ENCODE results near the gene PES1.
A peak's percentile ranks its signal among the peaks of the same experiment; 100 is the strongest.
"Not testable (repeated sequence)": the region's sequence is repeated elsewhere in the genome, so short reads cannot be mapped to it uniquely, and the experiment has no call there.

PES1 gene

GRCh38 chr22:30601464-30601863 is 9.8 kb upstream of the PES1 start:
- H3K4me3 ChIP-seq (ENCODE audit: low read depth, low read length): no peak overlapping the region
- TF ChIP-seq, protein P1, sequence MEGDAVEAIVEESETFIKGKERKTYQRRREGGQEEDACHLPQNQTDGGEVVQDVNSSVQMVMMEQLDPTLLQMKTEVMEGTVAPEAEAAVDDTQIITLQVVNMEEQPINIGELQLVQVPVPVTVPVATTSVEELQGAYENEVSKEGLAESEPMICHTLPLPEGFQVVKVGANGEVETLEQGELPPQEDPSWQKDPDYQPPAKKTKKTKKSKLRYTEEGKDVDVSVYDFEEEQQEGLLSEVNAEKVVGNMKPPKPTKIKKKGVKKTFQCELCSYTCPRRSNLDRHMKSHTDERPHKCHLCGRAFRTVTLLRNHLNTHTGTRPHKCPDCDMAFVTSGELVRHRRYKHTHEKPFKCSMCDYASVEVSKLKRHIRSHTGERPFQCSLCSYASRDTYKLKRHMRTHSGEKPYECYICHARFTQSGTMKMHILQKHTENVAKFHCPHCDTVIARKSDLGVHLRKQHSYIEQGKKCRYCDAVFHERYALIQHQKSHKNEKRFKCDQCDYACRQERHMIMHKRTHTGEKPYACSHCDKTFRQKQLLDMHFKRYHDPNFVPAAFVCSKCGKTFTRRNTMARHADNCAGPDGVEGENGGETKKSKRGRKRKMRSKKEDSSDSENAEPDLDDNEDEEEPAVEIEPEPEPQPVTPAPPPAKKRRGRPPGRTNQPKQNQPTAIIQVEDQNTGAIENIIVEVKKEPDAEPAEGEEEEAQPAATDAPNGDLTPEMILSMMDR (IDR thresholded peaks at IDR 0.05; ENCODE audit: borderline replicate concordance, insufficient read depth, low read depth, low read length): no peak

DNA sequence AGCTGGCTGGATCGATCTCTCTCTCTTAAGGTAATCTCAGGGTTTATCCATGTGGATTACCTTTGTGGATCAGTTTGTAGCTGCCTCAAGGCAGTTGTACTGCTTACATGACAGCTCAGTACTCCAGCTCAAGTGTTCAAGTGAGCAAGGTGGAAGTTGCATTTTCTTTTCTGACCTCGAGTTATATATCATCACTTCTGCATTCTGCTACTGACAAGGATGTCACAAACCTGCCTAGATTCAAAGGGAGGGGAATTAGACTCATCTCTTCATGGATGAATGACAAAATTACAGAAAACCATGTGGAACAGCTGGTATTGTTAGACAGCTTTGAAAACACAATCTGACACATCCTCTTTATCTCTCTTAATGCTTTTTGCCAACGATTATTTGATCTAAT is 9.2 kb upstream of the PES1 start:
- H3K4me3 ChIP-seq (ENCODE audit: low read depth, low read length): no peak overlapping the region
- TF ChIP-seq, protein P1 (IDR thresholded peaks at IDR 0.05; ENCODE audit: borderline replicate concordance, insufficient read depth, low read depth, low read length): no peak

DNA sequence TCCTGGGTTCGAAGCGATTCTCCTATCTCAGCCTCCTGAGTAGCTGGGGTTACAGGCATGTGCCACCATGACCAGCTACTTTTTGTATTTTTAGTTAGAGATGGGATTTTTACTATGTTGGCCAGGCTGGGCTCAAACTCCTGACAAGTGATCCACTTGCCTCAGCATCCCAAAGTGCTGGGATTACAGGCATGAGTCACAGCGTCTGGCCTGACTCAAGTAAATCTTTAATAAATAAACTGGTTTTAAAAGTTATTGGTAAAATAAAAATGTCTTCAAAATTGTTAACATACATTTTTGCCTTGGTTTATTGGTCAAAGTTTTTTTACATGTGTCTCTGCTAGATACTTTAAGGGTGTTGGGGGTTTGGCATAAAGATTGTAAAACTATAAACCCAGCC is 7.3 kb upstream of the PES1 start:
- H3K4me3 ChIP-seq (ENCODE audit: low read depth, low read length): no peak overlapping the region
- TF ChIP-seq, protein P1 (IDR thresholded peaks at IDR 0.05; ENCODE audit: borderline replicate concordance, insufficient read depth, low read depth, low read length): no peak

DNA sequence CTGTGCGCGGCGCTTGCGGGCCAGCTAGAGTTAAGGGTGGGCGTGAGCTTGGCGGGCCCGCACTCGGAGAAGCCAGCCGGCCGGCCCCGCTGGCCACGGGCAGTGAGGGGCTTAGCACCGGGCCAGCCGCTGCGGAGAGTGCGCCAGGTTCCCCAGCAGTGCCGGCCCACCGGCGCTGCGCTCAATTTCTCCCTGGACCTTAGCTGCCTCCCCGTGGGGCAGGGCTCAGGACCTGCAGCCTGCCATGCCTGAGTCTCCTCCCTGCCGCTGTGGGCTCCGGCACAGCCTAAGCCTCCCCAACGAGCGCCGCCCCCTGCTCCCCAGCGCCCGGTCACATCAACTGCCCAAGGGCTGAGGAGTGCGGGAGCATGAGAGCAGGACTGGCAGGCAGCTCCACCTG is 5.2 kb upstream of the PES1 start:
- TF ChIP-seq, protein P1 (IDR thresholded peaks at IDR 0.05; ENCODE audit: borderline replicate concordance, insufficient read depth, low read depth, low read length): no peak
- H3K4me3 ChIP-seq (ENCODE audit: low read depth, low read length): no peak overlapping the region

DNA sequence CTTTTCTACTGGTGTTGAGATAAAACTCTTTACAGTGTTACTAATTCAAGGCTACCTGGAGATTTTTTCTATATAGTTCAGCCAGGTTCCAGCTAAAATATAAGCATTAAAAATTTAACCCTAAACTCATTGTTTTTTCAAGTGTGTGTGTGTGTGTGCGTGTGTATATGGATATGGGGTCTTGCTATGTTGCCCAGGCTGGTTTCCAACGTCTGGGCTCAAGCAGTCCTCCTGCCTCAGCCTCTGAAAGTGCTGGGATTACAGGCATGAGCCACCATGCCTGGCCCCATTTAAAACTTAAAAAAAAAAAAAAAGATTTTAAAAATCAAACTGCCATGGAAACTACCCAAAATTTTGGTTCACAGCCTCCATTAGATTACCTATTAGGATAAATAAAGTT is 4.5 kb upstream of the PES1 start:
- no peak overlapping the region for H3K4me3 ChIP-seq (ENCODE audit: low read depth, low read length)
- TF ChIP-seq, protein P1 (IDR thresholded peaks at IDR 0.05; ENCODE audit: borderline replicate concordance, insufficient read depth, low read depth, low read length): no peak

DNA sequence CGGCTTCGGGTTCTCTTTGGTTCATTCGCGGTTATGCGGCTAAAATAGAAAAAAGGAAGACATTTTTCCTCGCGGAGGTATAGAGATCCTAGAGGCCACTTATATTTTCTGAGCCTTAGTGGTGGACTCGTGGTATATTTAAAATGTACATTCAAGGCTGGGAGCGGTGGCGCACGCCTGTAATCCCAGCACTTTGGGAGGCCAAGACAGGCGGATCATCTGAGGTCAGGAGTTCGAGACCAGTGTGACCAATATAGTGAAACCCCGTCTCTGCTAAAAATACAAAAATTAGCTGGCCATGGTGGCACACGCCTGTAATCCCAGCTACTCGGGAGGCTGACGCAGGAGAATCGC is 627 bp upstream of the PES1 start:
- not testable (repeated sequence) for H3K4me3 ChIP-seq (ENCODE audit: low read depth, low read length)

DNA sequence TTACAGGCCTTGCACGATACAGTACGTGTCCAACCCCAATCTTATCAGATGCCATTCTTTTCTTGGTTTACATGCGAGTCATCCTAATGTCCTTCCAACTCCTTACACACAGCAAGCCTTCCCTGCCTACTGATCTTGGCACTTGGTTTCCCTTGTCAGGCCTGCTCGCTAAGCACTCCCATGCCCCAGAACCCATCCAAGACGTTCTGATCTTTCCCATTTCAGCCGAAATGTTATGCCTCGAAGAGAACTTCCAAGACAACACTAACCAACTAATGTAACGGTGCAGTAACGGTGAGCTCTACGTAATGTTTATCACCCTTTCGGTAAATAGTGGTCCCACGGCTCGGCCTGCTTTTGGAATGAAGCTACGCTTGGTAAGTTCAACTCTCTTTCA is 521 bp downstream of the PES1 start:
- TF ChIP-seq, protein P1 (IDR thresholded peaks at IDR 0.05; ENCODE audit: borderline replicate concordance, insufficient read depth, low read depth, low read length): no peak
- H3K4me3 ChIP-seq (ENCODE audit: low read depth, low read length): peak overlapping the region; percentile 66

DNA sequence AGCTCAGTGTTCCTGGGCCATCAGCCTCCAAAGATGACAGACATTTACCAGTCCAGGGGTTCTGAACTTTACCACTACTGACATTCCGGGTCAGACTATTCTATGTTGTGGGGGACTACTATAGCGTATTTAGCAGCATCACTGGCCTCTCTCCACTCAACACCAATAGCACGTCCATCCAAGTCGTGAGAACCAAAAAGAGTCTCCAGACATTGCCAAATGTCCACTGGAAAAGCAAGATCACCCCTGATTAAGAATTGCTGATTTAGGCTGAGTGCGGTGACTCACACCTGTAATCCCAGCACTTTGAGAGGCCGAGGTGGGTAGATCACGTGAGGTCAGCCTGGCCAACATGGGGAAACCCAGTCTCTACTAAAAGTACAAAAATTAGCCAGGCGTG is 5.3 kb downstream of the PES1 start:
- TF ChIP-seq, protein P1 (IDR thresholded peaks at IDR 0.05; ENCODE audit: borderline replicate concordance, insufficient read depth, low read depth, low read length): no peak
- H3K4me3 ChIP-seq (ENCODE audit: low read depth, low read length): no peak overlapping the region
